Endothelial cell of umbilical vein (primary cell): ENCODE data around the gene TMC1. TPM values are rescaled to one million over a fixed set of nuclear protein-coding genes. Genes with fewer than 3 reads are reported as not detected.

Experiments used
- BruUV-seq: library from RNA; stranded (reverse); fragments of 400-500 nt; replicated peaks from 2 replicates; lab custom pipeline; 2021; lab: Mats Ljungman, UMichigan
- CTCF ChIA-PET: fragments of 300-600, 350-600 bp; sonication (Branson Sonifier 250); formaldehyde crosslinking; loops from one replicate; lab custom pipeline; 2021; ENCODE audit warnings: antibody characterized with exemption, inconsistent platforms; lab: Charles Lee
- POLR2A ChIA-PET: fragments of 300-600, 350-600 bp; sonication (Branson Sonifier 250); formaldehyde crosslinking; loops from one replicate; lab custom pipeline; 2021; ENCODE audit warnings: antibody characterized with exemption, inconsistent platforms; lab: Charles Lee
- DNase-seq: peaks from one replicate; pipeline ENCODE4 v3.0.0-alpha.2; 2011; ENCODE audit warnings: low read depth, low spot score
- FAIRE-seq: peaks from 2 replicates; lab custom pipeline; 2011; peaks lifted over from hg19 to GRCh38; lab: Jason Lieb, UNC
- H2AFZ ChIP-seq: 2 replicates; pipeline ENCODE4 v1.6.0; 2012; ENCODE audit warnings: low read depth, low read length, control low read depth, inconsistent platforms
- H3K27ac ChIP-seq: 2 replicates; pipeline ENCODE4 v1.5.1; 2011; ENCODE audit warnings: low read depth, mild to moderate bottlenecking, control low read depth, low read length, moderate library complexity; ENCODE audit not compliant: insufficient read depth
- H3K27me3 ChIP-seq, 2 experiments: 2 replicates each; pipeline versions ENCODE4 v1.6.0 to v1.6.1; 2011; ENCODE audit warnings: low read length in 2 of 2, mixed read lengths in 1 of 2; ENCODE audit not compliant: control insufficient read depth in 2 of 2, insufficient read depth in 2 of 2
- H3K36me3 ChIP-seq, 2 experiments: 2 replicates in 1 of 2; 3 replicates in 1 of 2; pipeline ENCODE4 v1.5.1; 2011; ENCODE audit warnings: low read length in 2 of 2, mild to moderate bottlenecking in 1 of 2, moderate library complexity in 1 of 2; ENCODE audit not compliant: control insufficient read depth in 2 of 2, insufficient read depth in 2 of 2; ENCODE audit errors: extremely low read depth in 1 of 2
- H3K4me1 ChIP-seq: 3 replicates; pipeline ENCODE4 v1.5.1; 2011; ENCODE audit warnings: mild to moderate bottlenecking, low read length; ENCODE audit not compliant: control insufficient read depth, insufficient read depth; ENCODE audit errors: extremely low read depth
- H3K4me2 ChIP-seq: 2 replicates; pipeline ENCODE4 v1.6.1; 2011; ENCODE audit warnings: low read length, control low read depth, mixed read lengths; ENCODE audit not compliant: insufficient read depth
- H3K4me3 ChIP-seq, 3 experiments: fragments of 200-600 bp in 1 of 3; sonication (generic), shearing (Covaris generic) in 1 of 3; replicated peaks in 1 of 3; 2 replicates each; pipeline ENCODE4 v1.5.1; 2011 to 2016; ENCODE audit warnings: control low read depth in 3 of 3, low read length in 3 of 3, mild to moderate bottlenecking in 2 of 3, inconsistent platforms in 1 of 3, low read depth in 1 of 3, moderate library complexity in 1 of 3; ENCODE audit not compliant: insufficient read depth in 1 of 3
- H3K79me2 ChIP-seq: 2 replicates; pipeline ENCODE4 v1.6.0; 2012; ENCODE audit warnings: low read length, inconsistent platforms; ENCODE audit not compliant: control insufficient read depth, insufficient read depth
- H3K9ac ChIP-seq: replicated peaks from 2 replicates; pipeline ENCODE3; 2011; ENCODE audit warnings: low read length, control low read depth; ENCODE audit not compliant: insufficient read depth; ENCODE audit errors: extremely low read depth
- H3K9me1 ChIP-seq: replicated peaks from 3 replicates; pipeline ENCODE4 v1.6.0; 2011; ENCODE audit warnings: mild to moderate bottlenecking, low read length; ENCODE audit not compliant: control insufficient read depth, insufficient read depth; ENCODE audit errors: extremely low read depth
- H3K9me3 ChIP-seq: replicated peaks from 2 replicates; pipeline ENCODE4 v1.5.1; 2012; ENCODE audit warnings: low read length, inconsistent platforms; ENCODE audit not compliant: control insufficient read depth, insufficient read depth
- H4K20me1 ChIP-seq: replicated peaks from 2 replicates; pipeline ENCODE3; 2011; ENCODE audit warnings: mild to moderate bottlenecking, low read length; ENCODE audit not compliant: control insufficient read depth, insufficient read depth; ENCODE audit errors: extremely low read depth
- CTCF ChIP-seq, 2 donors: IDR thresholded peaks; 1 replicate in 1 of 2; 2 replicates in 1 of 2; pipeline ENCODE4 v1.5.1; 2011; ENCODE audit warnings: low read length in 2 of 2, mild to moderate bottlenecking in 2 of 2, moderate library complexity in 2 of 2, control low read depth in 1 of 2, inconsistent platforms in 1 of 2, low read depth in 1 of 2; ENCODE audit not compliant: insufficient read depth in 1 of 2; ENCODE audit errors: extremely low read depth in 1 of 2
- EZH2 ChIP-seq: IDR thresholded peaks from 2 replicates; pipeline ENCODE4 v1.6.1; 2012; ENCODE audit warnings: borderline replicate concordance, low read depth, mild to moderate bottlenecking, moderate library complexity, low read length, inconsistent platforms; ENCODE audit not compliant: severe bottlenecking
- FOS ChIP-seq: IDR thresholded peaks from 2 replicates; pipeline ENCODE4 v1.6.1; 2011; ENCODE audit warnings: mild to moderate bottlenecking, low read length, moderate library complexity, borderline replicate concordance; ENCODE audit not compliant: insufficient read depth
- GATA2 ChIP-seq: IDR thresholded peaks from 2 replicates; pipeline ENCODE4 v1.7.0; 2011; ENCODE audit warnings: low read depth, mild to moderate bottlenecking, moderate library complexity, mixed read lengths, low read length; ENCODE audit not compliant: insufficient read length, insufficient read depth
- JUN ChIP-seq: IDR thresholded peaks from 2 replicates; pipeline ENCODE4 v1.6.1; 2011; ENCODE audit warnings: borderline replicate concordance, low read depth; ENCODE audit not compliant: insufficient read length, insufficient read depth
- MAX ChIP-seq: IDR thresholded peaks from 2 replicates; pipeline ENCODE4 v1.6.1; 2011; ENCODE audit not compliant: insufficient read depth, insufficient read length
- MYC ChIP-seq: IDR thresholded peaks from one replicate; pipeline ENCODE4 v1.6.1; 2011; ENCODE audit warnings: mild to moderate bottlenecking, low read depth, low read length
- POLR2A ChIP-seq: IDR thresholded peaks from 2 replicates; pipeline ENCODE4 v1.6.1; 2012; ENCODE audit warnings: low read depth, mild to moderate bottlenecking, control low read depth, low read length
- POLR2AphosphoS5 ChIP-seq: IDR thresholded peaks from 2 replicates; pipeline ENCODE4 v1.6.1; 2012; ENCODE audit warnings: low read depth, mild to moderate bottlenecking, control low read depth, low read length, moderate library complexity; ENCODE audit not compliant: insufficient read depth
- dilution Hi-C: fragments of 300-500 bp; cut with MboI; formaldehyde crosslinking; loops from one replicate; pipeline ENCODE4 v1.15.0; 2019; ENCODE audit warnings: low sequenced_read_pairs; ENCODE audit not compliant: extremely low pct_ligation_motif_present
- intact Hi-C: fragments of 100-400 bp; cut with micrococcal nuclease; formaldehyde crosslinking; loops from one replicate; pipeline ENCODE4 v1.10.0; 2022
- polyA plus RNA-seq, 4 experiments: library from polyadenylated mRNA; depleted of rRNA in 3 of 4; stranded (reverse) in 3 of 4; unstranded in 1 of 4; fragments of >200 nt; gene quantifications; 2 replicates each; pipeline versions ENCODE4 v1.2.1 to v1.2.3, GENCODE V29; 2011 to 2012; ENCODE audit warnings: missing spikeins in 1 of 4
- total RNA-seq: library from RNA; stranded (reverse); gene quantifications from 2 replicates; pipeline ENCODE4 v1.2.3, GENCODE V29; 2021

TMC1 gene
- total and polyA plus RNA-seq, 2 donors (not counting 3 experiments of a cell fraction or from before 2014, with no cell fraction given): 1.5 TPM; not detected in 1

- no TSS peak for BruUV-seq
- H3K27me3 ChIP-seq: peaks cover 0 to 2% of the 10 kb centered on the region in 2 experiments
- no peaks in the 10 kb centered on the region for H3K36me3 ChIP-seq
- DNase-seq (no peak), FAIRE-seq (no peak)
- no peaks in the 10 kb centered on the region for H4K20me1 ChIP-seq
- H3K9me3 ChIP-seq: no peaks in the 10 kb centered on the region
- H3K79me2 ChIP-seq: no peaks in the 10 kb centered on the region
- H3K4me1 ChIP-seq: no peaks in the 10 kb centered on the region
- POLR2A ChIA-PET: no interaction called here
- no peak overlapping the region for H3K27ac ChIP-seq
- no peak overlapping the region for H3K9ac ChIP-seq
- no peak overlapping the region for H3K4me2 ChIP-seq
- TF ChIP-seq FOS: no peak
- TF ChIP-seq POLR2A: no peak
- TF ChIP-seq JUN: no peak
- TF ChIP-seq MAX: no peak
- no peak for TF ChIP-seq MYC
- TF ChIP-seq GATA2: no peak
- no peak for TF ChIP-seq POLR2AphosphoS5
- TF ChIP-seq EZH2: no peak
- TF ChIP-seq CTCF (IDR thresholded peaks at IDR 0.05; ENCODE audit: extremely low read depth in 1 of 2, insufficient read depth in 1 of 2, low read depth in 1 of 2, low read length in 2 of 2): no peak
- no peak overlapping the region for H2AFZ ChIP-seq
- H3K9me1 ChIP-seq: no peaks in the 10 kb centered on the region
- CTCF ChIA-PET: no interaction called here
- intact Hi-C loops: no loop called here
- no peak overlapping the region for H3K4me3 ChIP-seq
- dilution Hi-C loops: no loop called here
Measured at GRCh38 chr9:72734631-72735030, 213.2 kb downstream of the TMC1 start.
